WI38 (cell line): ENCODE data around the gene MANEAL.

Experiments used
- H3K4me3 ChIP-seq: 2 replicates; pipeline ENCODE4 v1.5.1; 2011; ENCODE audit warnings: low read depth, mild to moderate bottlenecking, control low read depth, low read length
- CTCF ChIP-seq: IDR thresholded peaks from 2 replicates; pipeline ENCODE4 v1.5.1; 2012; ENCODE audit warnings: low read depth, mild to moderate bottlenecking, control low read depth, low read length

Gene MANEAL

GRCh38 chr1:37831809-37832208, 38.2 kb downstream of the MANEAL start:
- TF ChIP-seq CTCF: no peak
- no peak overlapping the region for H3K4me3 ChIP-seq

- H3K4me3 ChIP-seq: no peak overlapping the region
- TF ChIP-seq CTCF: no peak
Observed at GRCh38 chr1:37836788-37837187, 43.1 kb downstream of the MANEAL start.

- H3K4me3 ChIP-seq: no peak overlapping the region
- TF ChIP-seq CTCF: no peak
Observed at GRCh38 chr1:37839676-37840075, 46.0 kb downstream of the MANEAL start.

GRCh38 chr1:37840711-37841110, 47.1 kb downstream of the MANEAL start:
- no peak overlapping the region for H3K4me3 ChIP-seq
- no peak for TF ChIP-seq CTCF

- no peak overlapping the region for H3K4me3 ChIP-seq
- TF ChIP-seq CTCF: no peak
Observed at GRCh38 chr1:37841652-37842051, 48.0 kb downstream of the MANEAL start.

- no peak overlapping the region for H3K4me3 ChIP-seq
- TF ChIP-seq CTCF: no peak
Observed at GRCh38 chr1:37844536-37844935, 50.9 kb downstream of the MANEAL start.

- H3K4me3 ChIP-seq: no peak overlapping the region
- no peak for TF ChIP-seq CTCF
Observed at GRCh38 chr1:37845049-37845646, 51.5 kb downstream of the MANEAL start.
